ENCODE measurements around the gene EVC. TPM values are rescaled to one million over a fixed set of nuclear protein-coding genes. Genes with fewer than 3 reads are reported as not detected.

Gene EVC
- total and polyA plus RNA-seq, 2 of the 8 experiments (the other 6 are each of a cell fraction or from before 2014, with no cell fraction given) = 2.6 to 9.8 TPM

DNA sequence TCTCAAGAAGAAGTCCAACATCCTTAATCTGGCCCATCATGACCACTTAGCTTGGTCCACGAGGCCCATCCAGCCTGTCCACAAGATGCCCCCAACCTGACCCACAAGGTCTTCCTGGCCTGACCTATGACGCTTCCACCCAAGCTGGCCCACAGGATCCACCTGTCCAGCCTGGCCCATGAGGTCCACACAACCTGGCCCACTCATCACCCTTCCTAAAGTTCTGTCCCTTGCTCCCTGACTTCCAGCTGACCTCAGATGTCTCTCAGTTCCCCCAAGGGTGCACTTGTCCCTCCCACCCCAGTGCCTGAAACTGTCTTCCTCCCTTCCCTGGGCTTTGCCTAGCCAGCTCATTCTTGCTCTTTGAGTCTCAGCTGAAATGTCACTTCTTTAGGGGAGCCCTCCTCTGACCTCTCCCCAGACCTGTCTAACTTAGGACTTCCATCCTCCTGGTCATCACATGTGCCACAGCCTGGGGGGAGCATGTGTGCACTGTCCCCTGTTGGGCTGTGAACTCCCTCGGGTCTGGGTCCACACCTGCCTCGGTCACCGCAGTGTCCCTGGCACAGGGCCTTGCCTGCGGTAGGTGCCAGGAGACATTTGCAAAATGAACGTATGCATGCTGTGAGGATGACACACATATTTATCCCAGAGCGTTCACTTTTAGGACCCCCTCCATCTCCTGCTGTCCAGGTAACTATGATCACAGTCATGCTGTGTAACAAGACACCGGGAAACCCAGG, 61.7 kb downstream of the EVC start (continued):
- TF ChIP-seq, protein P1, sequence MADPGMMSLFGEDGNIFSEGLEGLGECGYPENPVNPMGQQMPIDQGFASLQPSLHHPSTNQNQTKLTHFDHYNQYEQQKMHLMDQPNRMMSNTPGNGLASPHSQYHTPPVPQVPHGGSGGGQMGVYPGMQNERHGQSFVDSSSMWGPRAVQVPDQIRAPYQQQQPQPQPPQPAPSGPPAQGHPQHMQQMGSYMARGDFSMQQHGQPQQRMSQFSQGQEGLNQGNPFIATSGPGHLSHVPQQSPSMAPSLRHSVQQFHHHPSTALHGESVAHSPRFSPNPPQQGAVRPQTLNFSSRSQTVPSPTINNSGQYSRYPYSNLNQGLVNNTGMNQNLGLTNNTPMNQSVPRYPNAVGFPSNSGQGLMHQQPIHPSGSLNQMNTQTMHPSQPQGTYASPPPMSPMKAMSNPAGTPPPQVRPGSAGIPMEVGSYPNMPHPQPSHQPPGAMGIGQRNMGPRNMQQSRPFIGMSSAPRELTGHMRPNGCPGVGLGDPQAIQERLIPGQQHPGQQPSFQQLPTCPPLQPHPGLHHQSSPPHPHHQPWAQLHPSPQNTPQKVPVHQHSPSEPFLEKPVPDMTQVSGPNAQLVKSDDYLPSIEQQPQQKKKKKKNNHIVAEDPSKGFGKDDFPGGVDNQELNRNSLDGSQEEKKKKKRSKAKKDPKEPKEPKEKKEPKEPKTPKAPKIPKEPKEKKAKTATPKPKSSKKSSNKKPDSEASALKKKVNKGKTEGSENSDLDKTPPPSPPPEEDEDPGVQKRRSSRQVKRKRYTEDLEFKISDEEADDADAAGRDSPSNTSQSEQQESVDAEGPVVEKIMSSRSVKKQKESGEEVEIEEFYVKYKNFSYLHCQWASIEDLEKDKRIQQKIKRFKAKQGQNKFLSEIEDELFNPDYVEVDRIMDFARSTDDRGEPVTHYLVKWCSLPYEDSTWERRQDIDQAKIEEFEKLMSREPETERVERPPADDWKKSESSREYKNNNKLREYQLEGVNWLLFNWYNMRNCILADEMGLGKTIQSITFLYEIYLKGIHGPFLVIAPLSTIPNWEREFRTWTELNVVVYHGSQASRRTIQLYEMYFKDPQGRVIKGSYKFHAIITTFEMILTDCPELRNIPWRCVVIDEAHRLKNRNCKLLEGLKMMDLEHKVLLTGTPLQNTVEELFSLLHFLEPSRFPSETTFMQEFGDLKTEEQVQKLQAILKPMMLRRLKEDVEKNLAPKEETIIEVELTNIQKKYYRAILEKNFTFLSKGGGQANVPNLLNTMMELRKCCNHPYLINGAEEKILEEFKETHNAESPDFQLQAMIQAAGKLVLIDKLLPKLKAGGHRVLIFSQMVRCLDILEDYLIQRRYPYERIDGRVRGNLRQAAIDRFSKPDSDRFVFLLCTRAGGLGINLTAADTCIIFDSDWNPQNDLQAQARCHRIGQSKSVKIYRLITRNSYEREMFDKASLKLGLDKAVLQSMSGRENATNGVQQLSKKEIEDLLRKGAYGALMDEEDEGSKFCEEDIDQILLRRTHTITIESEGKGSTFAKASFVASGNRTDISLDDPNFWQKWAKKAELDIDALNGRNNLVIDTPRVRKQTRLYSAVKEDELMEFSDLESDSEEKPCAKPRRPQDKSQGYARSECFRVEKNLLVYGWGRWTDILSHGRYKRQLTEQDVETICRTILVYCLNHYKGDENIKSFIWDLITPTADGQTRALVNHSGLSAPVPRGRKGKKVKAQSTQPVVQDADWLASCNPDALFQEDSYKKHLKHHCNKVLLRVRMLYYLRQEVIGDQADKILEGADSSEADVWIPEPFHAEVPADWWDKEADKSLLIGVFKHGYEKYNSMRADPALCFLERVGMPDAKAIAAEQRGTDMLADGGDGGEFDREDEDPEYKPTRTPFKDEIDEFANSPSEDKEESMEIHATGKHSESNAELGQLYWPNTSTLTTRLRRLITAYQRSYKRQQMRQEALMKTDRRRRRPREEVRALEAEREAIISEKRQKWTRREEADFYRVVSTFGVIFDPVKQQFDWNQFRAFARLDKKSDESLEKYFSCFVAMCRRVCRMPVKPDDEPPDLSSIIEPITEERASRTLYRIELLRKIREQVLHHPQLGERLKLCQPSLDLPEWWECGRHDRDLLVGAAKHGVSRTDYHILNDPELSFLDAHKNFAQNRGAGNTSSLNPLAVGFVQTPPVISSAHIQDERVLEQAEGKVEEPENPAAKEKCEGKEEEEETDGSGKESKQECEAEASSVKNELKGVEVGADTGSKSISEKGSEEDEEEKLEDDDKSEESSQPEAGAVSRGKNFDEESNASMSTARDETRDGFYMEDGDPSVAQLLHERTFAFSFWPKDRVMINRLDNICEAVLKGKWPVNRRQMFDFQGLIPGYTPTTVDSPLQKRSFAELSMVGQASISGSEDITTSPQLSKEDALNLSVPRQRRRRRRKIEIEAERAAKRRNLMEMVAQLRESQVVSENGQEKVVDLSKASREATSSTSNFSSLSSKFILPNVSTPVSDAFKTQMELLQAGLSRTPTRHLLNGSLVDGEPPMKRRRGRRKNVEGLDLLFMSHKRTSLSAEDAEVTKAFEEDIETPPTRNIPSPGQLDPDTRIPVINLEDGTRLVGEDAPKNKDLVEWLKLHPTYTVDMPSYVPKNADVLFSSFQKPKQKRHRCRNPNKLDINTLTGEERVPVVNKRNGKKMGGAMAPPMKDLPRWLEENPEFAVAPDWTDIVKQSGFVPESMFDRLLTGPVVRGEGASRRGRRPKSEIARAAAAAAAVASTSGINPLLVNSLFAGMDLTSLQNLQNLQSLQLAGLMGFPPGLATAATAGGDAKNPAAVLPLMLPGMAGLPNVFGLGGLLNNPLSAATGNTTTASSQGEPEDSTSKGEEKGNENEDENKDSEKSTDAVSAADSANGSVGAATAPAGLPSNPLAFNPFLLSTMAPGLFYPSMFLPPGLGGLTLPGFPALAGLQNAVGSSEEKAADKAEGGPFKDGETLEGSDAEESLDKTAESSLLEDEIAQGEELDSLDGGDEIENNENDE (IDR thresholded peaks at IDR 0.05; ENCODE audit: insufficient replicate concordance, low read length) = no peak
- TF ChIP-seq POLR2A (IDR thresholded peaks at IDR 0.05; ENCODE audit: control extremely low read depth in 1 of 2, low read depth in 2 of 2, low read length in 2 of 2) (no peak), CTCF (IDR thresholded peaks at IDR 0.05; ENCODE audit: control extremely low read depth in 1 of 3, insufficient read depth in 1 of 3, low read depth in 1 of 3, low read length in 3 of 3) (no peak), NRF1 (IDR thresholded peaks at IDR 0.05; ENCODE audit: low read depth, low read length) (no peak)

All from H1 (cell line).